GM21619 (cell line): ENCODE data around the gene DDI2.
A peak's percentile ranks its signal among the peaks of the same experiment; 100 is the strongest.
"Not testable (repeated sequence)": the region's sequence is repeated elsewhere in the genome, so short reads cannot be mapped to it uniquely, and the experiment has no call there.

Experiments used
- ATAC-seq: cut with Tn5 transposase; IDR thresholded peaks from one replicate; pipeline ENCODE4 v1.9.1; 2021; ENCODE audit not compliant: unreplicated experiment

DDI2 gene

DNA sequence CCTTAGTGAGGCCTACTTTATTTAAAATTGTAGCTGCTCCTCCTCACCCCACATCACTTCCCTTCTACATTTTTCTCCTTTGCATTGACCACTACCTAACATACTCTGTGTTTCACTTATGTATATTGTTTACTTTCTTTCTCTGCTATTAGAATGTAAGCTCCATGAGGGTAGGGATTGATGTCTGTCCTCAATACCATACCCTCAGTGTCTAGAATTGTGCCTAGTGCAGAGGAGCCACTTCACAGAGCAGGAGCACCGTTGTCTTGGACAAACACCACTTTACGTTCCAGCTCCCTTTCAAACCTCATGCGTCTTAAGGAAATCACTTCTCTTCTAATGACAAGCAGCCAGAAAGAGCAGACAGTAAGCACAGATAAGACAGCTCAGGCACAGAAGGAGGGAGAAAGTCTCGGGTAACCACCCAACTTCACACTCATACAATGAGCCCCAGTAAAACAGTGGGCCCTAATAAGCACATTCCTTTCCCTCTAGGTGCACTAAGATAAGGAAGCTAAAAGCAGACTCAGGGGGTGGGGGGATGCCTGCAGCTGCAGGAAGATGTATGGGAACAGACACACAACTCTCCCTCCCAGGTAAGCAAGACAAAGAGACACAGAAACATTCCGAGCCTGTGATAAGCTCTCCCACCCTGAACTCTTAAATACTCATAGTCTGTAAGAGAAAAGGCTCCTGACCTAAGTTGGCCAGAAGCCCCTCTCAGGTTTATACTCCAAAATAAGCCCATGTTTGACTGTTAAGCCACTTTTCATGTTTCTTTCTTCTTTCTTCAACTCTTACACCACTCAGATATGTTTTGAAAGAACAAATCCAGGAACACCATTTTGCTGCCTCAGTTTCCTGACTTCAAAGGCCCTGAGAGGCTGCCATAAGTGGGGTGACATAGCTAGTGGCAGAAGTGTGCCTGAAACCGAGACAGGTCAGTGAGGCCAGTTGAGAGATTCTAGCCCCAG lies 59.7 kb downstream of the DDI2 start:
- no peak for ATAC-seq

DNA sequence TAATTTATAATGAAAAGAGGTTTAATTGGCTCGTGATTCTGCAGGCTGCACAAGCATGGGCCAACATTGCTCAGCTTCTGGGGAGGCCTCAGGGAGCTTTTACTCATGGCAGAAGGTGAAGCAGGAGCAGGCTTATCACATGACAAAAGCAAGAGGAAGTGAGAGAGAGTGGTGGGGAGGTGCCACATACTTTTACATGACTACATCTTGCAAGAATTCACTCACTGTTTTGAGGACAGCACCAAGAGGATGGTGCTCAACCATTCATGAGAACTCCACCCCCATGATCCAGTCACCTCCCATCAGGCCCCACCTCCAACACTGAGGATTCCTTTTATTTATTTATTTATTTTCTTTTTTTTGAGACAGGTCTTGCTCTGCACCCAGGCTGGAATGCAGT lies 61.3 kb downstream of the DDI2 start:
- ATAC-seq, result no peak

DNA sequence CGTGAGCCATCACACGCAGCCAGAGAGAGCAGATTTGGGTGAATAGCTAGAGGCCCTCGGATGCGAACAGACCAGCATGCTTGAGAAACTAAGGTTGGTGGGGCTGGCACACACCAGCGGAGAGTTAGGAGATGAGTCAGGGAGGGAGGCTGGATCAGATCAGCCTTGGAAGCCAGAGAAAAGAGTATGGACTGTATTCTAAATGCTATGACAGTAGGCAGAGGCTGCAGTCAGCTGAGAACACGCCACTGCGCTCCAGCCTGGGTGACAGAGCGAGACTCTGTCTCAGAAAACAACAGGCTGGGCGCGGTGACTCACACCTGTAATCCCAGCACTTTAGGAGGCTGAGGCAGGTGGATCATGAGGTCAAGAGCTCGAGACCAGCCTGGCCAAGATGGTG lies 62.9 kb downstream of the DDI2 start:
- no peak for ATAC-seq

DNA sequence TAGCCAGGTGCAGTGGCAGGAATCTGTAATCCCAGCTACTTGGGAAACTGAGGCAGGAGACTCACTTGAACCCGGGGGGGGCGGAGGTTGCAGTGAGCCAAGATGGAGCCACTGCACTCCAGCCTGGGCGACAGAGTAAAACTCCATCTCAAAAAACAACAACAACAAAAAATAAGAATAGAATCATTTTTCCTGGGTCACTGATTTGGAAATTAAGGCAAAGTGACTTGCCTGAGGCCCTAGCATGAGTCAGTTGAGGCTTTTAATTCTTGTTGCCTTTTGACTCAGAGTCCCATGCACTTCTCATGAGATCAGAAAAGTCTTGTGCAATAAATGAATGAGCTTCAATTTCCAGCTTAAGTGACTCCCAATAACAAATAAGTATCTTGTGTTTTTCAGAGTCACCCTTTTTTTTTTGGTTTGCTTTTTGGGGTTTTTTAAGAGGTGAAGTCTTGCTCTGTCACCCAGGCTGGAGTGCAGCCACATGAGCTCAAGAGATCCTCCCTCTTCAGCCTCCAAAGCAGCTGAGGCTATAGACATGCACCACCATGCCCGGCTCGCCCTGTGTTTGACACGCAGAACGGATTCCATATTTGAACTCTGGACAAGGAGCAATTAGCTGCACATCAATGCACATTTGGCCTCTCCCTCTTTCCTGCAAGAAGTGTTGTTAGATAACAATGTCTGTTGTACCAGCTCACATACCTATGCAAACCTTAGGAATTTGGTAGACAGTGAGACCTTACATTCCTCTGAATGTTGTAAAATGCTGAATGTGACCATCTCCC lies 63.5 kb downstream of the DDI2 start:
- no peak for ATAC-seq

DNA sequence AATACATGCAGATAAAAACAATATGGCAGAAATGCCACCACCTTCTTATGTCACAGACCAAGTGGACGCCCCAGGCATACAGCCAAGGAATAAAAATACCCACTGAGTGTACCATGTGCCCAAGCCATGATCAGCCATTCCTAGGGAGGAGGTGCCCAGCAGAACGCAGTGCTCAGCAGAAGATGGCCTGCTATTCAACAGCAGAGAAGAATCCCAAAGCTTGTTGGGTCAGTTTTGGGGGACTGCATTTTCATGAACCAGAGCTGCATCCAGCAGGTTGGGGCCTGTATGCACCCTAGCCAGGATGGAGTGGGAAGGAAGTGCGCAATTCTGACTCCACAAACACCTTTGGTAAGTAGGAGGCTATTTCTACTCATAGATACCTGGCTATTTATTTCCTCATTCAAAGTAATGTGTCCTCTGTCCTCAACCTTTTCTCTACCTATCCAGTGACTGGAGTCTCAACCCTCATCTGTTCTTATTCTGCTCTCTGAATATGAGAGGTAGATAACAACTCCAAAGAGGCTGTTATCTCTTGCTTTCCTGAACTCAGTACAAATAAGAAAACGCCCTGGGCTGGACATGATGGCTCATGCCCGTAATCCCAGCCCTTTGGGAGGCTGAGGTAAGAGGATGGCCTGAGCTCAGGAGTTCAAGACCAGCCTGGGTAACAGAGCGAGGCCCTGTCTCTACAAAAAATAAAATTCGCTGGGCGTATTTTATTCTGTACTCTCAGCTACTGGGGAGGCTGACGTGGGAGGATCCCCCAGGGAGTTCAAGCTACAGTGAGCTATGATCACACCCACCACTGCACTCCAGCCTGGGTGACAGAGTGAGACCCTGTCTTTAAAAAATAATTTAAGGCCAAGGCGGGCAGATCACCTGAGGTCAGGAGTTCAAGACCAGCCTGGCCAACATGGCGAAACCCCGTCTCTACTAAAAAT lies 64.4 kb downstream of the DDI2 start:
- no peak for ATAC-seq

DNA sequence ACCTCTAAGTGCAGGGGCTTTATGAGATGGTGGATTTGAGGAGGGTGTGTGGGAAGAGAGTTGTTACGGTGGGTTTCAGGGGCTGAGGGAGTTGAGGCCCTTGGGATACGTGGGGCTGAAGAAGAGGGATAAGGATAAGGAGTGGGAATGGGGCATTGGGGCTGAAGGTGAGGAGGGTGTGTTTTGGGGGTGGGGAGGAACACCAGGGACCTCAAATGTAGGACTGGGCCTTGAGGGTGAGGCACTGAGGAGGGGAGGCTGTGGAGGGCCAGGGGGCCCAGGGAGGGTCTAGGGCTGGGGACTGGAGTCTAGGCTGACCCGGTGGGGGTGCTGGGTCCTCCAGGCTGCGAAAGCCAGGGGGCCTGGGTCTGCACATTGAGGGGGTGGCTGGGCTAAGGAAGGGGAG lies 65.7 kb downstream of the DDI2 start:
- no peak for ATAC-seq

DNA sequence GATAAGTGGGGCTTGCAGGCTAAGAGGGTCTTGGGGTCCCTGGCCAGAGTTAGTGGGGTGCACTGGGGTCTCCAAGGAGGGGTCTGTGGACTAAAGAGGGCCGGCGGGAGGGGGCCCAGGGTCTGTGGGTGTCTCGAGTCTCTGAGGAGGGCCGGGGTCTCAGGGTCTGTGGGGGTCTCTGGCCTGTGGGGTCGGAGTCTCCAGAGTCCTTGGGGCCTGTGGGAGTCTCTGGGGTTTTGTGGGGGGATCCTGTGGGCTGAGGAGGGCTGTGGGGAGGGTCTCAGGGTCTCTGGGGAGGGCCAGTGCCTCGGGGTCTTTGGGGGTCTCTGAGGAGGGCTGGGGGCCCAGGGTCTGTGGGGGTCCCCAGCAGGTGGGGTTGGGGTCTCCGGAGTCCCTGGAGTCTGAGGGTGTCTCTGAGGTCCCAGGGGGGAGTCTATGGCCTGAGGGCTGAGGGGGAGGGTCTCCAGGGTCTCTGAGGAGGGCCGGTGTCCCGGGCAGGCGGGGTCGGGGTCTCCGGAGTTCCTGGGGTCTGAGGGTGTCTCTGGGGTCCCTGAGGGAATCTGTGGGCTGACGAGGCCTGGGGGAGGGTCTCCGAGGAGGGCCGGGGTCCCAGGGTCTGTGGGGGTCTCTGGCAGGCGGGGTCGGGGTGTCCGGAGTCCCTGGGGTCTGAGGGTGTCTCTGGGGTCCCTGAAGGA lies 66.2 kb downstream of the DDI2 start:
- no peak for ATAC-seq

DNA sequence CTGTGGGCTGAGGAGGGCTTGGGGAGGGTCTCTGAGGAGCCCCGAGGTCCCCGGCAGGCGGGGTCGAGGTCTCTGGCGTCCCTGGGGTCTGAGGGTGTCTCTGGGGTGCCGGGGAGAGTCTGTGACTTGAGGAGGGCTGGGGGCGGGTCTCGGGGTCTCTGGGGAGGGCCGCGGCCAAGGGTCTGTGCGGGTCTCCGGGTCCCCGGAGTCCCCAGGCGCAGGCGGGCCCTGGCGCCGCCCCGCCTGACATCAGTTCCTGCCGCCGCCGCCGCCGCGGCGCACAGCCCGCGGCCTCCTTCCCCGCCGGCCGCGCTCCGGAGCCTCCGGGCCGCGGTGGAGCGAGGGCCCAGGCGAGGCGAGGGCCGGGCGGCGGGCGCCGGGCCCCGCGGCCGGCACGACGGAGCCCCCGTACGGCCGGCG lies 66.8 kb downstream of the DDI2 start, which contains the start of gene PLEKHM2:
Gene PLEKHM2 (plus strand): TSS at position 279 of the 420 bp plus-strand sequence. CDS start 239 bp downstream, outside the sequence.
- ATAC-seq, result no peak

DNA sequence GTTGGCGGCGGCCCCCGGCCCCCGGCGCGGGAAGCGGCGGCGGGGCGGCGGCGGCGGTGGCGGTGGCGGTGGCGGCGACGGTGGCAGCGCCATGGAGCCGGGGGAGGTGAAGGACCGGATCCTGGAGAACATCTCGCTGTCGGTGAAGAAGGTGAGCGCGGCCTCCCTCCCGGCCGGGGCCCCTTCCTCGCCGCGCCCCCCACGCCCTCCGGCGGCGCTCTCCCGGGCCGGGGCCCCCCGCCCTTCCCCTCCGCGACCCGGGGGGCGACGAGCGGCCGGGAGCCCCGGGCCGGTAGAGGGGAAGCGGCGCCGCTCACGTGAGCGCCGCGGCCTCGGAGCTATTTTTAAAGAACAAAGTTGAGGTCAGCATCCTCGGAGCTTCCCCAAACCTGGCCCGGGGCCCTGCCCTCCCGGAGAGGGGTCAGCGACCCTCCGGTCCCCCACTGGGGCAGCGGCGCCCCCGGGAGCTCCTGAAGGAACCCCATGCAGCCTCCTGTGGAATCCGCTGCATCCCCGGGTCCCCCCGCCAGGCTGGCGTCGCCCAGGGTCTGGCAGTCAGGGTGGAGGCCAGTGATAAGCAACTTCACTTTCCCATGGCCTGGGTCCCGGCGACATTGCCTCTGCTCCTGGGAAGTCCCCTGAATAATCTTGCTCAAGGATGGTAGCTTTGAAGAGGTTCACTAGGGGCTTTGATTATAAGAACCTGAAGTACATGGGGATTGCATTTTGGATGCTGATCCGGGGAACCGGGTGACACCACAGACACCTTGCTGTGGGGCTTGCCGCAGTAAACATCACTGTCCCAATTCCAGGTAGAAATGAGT lies 67.4 kb downstream of the DDI2 start:
- no peak for ATAC-seq

DNA sequence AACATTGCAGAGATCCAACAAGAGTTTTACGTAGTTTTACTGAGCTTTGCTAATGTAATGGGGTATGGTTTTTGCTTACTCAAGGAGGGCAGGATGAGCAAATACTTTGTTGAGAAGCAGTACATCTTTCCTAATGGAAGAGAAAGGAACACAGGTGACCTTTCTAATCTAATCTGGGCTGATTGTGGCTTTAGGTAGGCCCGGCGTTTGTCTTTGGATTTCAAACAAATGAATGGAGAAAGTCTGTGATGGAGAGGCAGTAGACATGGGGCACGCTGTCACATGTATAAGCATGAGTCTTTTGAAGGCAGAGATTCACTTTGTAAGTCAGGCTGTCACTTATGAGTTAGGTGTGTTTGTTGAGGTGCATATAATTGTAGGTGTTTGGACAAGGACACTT lies 68.6 kb downstream of the DDI2 start:
- ATAC-seq, result no peak

DNA sequence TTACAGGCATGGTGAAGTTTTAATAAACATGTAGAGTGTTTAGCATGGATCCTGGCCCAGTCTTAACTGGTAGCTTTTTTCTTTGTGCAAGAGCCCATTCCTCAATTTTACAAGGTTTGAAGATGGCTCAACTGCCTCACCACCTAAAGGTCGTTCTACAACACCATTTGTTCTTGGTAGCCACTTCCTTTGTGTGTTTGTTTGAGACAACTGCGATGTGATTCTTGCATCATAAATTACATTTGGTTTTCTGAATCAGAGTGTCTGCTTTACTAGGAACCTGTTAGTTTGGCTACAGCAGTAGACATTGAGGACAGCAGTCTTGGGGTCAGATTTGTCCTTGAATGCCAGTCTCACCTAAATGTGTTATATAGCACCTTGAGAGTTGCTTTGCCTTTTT lies 70.2 kb downstream of the DDI2 start:
- no peak for ATAC-seq

DNA sequence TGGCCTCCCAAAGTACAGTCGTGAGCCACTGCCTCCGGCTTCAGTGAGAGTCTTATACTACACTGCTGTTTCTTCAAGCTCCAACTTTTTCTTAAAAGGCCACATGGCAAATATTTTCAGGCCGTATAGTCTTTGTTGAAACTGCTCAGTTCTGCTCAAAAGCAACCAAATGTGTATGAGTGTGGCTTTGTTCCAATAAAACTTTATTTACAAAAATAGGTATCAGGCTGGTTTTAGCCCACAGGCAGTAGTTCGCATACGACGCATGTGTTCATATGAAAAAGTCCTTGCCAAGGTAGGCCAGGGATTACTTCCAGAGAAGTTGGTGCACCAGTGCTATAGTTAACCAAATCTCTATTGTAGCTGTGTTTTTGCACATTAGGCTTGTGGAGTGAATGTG lies 73.1 kb downstream of the DDI2 start:
- ATAC-seq, result no peak

DNA sequence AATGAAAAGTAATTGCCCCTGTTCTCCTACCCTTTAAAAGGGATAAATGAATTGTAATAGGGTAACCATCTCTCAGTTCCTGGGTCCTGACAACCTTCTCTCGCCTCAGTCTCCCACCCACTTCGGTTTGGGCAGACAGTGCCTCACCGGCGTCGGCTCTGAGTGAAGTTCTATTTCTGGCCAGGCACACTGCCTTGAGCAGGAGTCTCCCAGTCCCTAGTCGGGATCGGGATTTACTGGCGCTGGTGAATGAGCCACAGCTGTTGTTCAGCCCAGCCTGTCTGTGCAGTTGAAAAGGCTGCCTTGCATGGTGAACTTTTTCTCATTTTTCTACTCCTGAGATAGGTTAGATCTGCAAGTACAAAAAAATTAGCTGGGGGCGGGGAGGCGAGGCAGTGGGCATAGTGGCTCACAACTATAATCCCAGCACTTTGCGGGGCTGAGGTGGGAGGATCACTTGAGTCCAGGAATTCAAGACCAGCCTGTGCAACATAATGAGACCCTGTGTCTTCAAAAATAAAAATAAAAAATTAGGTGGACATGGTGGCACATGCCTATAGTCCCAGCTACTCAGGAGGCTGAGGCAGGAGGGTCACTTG lies 74.3 kb downstream of the DDI2 start:
- ATAC-seq, result no peak

DNA sequence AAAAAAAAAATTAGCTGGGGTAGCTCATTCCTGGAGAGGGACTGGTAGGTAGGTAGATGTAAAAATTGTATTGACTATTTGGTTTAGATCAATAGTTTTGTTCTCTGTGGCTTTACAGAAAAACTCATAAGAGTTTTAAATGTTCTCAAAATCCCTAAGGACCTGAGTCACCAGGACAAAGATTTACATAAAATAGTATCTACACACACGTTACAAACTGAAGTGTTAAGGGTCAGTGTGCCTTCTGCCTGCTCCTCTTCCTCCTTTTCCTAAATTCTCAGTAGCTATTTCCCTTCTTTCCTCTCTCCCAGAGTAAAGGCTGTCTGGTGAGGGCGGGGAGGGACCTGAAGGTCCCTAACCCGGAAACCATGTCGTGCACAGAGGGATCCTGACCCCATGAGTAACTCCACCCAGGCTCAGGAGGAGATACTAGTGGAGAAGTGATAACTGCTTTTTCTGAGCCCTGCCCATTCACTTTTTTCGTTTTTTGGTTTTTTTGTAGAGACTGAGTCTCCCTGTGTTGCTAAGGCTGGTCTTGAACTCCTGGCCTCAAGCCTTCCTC lies 74.9 kb downstream of the DDI2 start:
- ATAC-seq, result no peak

DNA sequence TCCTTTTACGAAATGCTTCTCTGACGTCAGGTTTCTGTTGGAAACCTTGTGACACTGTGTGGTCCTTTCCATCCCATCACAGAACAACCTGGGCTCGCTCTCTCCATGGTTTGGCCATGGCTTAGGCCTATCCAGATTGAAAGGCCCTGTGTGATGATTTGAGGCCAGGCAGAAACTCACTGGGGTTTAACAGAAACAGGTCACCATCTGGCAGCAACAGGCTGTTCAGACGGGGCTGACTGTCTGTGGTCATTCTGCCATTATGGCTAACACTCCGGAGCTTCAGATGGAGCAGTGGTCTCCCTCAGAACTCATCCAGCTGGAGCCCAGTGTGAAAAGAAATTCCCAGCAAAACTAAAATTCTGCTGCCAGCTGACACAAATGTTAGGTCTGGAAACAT lies 76.1 kb downstream of the DDI2 start:
- no peak for ATAC-seq

DNA sequence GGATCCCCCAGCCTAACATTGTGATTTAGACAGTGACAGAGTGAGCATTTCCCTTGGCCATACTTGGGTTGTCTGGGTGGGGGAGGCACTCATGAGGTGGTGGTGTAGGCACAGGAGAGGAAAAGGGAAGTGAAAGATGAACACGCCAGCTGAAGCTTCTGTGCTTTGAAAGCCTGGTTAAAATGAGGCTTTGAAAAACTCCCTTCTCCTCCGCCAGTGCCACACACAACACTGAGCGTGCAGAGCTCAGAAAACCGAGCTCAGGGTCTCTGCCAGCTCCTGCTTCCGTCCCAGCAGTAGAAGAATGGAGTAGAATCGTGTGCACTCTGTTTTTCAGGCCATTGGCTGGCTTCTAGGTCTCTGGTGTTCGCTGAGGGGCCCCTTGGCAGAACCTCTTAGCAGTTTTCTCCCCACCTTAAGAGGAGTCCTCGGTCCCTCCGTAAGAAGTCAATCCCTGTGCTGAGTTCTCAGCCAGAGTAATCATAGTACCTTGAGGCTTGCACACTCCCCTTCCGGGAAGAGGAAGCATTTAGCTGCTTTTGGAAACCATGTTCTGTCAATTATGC lies 79.8 kb downstream of the DDI2 start:
- peak; percentile 91 for ATAC-seq

DNA sequence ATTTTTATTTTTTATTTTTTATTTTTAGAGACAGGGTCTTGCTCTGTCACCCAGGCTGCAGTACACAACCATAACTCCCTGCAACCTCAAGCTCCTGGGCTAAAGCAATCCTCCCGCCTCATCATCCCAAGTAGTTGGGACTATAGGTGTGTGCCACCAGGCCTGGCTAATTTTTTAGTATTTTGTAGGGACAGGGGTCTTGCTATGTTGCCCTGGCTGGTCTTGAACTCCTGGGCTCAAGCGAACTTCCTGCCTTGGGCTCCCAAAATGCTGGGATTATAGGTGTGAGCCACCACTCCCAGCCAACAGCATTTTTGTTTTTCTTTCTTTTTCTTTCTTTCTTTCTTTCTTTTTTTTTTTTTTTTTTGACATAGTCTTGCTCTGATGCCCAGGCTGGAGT lies 80.9 kb downstream of the DDI2 start:
- ATAC-seq, result no peak

DNA sequence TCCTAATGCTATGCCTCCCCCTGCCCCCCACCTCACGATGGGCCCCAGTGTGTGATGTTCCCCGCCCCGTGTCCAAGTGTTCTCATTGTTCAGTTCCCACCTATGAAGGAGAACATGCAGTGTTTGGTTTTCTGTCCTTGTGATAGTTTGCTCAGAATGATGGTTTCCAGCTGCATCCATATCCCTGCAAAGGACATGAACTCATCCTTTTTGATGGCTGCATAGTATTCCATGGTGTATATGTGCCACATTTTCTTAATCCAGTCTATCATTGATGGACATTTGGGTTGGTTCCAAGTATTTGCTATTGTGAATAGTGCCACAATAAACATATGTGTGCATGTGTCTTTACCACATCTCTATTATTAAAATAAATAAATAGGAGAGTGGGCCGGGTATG lies 82.1 kb downstream of the DDI2 start:
- not testable (repeated sequence) for ATAC-seq
